Pancreas (tissue), 10 donors: Measurements from ENCODE around the gene AMOTL1. TPM values are rescaled to one million over a fixed set of nuclear protein-coding genes. Genes with fewer than 3 reads are reported as not detected.

Experiments used
- ATAC-seq, 4 donors: fragments of 200-7000 bp; cut with Tn5 transposase; one replicate each; pipeline versions ENCODE4 v1.8.0 to v1.9.1; 2020; ENCODE audit warnings: mild to moderate bottlenecking in 4 of 4, moderate library complexity in 4 of 4
- DNase-seq, 6 donors: peaks; one replicate each; pipeline ENCODE4 v3.0.0-alpha.2; 2020
- FAIRE-seq: peaks from 2 replicates; lab custom pipeline; 2012; peaks lifted over from hg19 to GRCh38; lab: Jason Lieb, UNC
- H3K27ac ChIP-seq, 4 donors: fragments of 200-600 bp; sonication (generic); 1 replicate in 3 of 4; 2 replicates in 1 of 4; pipeline versions ENCODE4 v1.5.0 to v1.8.0; 2020
- H3K27me3 ChIP-seq, 4 donors: fragments of 200-600 bp; one replicate each; pipeline ENCODE4 v1.8.0; 2021
- H3K36me3 ChIP-seq, 3 donors: fragments of 200-600 bp; sonication (generic) in 1 of 3; one replicate each; pipeline versions ENCODE4 v1.5.0 to v1.8.0; 2020 to 2021
- H3K4me1 ChIP-seq, 3 donors: fragments of 200-600 bp; one replicate each; pipeline ENCODE4 v1.8.0; 2021
- H3K4me3 ChIP-seq, 4 donors: fragments of 200-600 bp; sonication (generic) in 2 of 4; one replicate each; pipeline versions ENCODE4 v1.5.0 to v1.8.0; 2020 to 2021
- H3K9me3 ChIP-seq, 4 donors: fragments of 200-600 bp; one replicate each; pipeline ENCODE4 v1.8.0; 2021
- WGBS, 2 donors: extraction: QIAGEN DNeasy Blood & Tissue Kit; methylation state at CpG; one replicate each; pipeline ENCODE4 v1.1.7; 2013; 5-methylcytosine and 5-hydroxymethylcytosine counted together
- intact Hi-C, 3 donors: fragments of 100-400 bp; cut with DNase I; formaldehyde crosslinking; loops; one replicate each; pipeline versions ENCODE4 v1.11.1 to v1.14.2; 2022
- polyA plus RNA-seq, 2 donors: library from polyadenylated mRNA; stranded (reverse); fragments of 200-250 nt; gene quantifications; one replicate each; pipeline ENCODE4 v1.2.3, GENCODE V29; 2013
- total RNA-seq, 6 donors: library from RNA; stranded (reverse); fragmentation: NEBNext Ultra II Directional in 4 of 6; extraction: Animal tissue kit (Norgen Biotek cat#: 25700) in 4 of 6; gene quantifications; one replicate each; pipeline versions ENCODE4 v1.2.1 to v1.2.4, GENCODE V29; 2021 to 2023
- TF ChIP-seq, protein P1 (sequence below), 4 donors: fragments of 200-600 bp; sonication (generic) in 3 of 4; IDR thresholded peaks; one replicate each; pipeline versions ENCODE4 v1.5.0 to v1.8.0; 2021; ENCODE audit warnings: antibody characterized with exemption in 4 of 4
- donor health status: healthy with polysubstance abuse.
- donor health status: DM: no; HTN: no; CAD: no; lungs with moderate emphysema.
- donor health status: DM: no; HTN: no; CAD: no.
- donor health status: control.
- donor health status: control.
- donor health status: Bipolar disorder and iron deficiency.
- donor health status: DM: yes; HTN: yes; CAD: no.
- donor health status: DM: no; HTN: no; CAD: no.
- donor health status: DM: no; HTN: no; CAD: no.
- donor health status: DM: yes; HTN: yes; CAD: no.

AMOTL1 gene
- total and polyA plus RNA-seq, 8 donors: 3.5 to 30.2 (median 18.4) TPM

DNA sequence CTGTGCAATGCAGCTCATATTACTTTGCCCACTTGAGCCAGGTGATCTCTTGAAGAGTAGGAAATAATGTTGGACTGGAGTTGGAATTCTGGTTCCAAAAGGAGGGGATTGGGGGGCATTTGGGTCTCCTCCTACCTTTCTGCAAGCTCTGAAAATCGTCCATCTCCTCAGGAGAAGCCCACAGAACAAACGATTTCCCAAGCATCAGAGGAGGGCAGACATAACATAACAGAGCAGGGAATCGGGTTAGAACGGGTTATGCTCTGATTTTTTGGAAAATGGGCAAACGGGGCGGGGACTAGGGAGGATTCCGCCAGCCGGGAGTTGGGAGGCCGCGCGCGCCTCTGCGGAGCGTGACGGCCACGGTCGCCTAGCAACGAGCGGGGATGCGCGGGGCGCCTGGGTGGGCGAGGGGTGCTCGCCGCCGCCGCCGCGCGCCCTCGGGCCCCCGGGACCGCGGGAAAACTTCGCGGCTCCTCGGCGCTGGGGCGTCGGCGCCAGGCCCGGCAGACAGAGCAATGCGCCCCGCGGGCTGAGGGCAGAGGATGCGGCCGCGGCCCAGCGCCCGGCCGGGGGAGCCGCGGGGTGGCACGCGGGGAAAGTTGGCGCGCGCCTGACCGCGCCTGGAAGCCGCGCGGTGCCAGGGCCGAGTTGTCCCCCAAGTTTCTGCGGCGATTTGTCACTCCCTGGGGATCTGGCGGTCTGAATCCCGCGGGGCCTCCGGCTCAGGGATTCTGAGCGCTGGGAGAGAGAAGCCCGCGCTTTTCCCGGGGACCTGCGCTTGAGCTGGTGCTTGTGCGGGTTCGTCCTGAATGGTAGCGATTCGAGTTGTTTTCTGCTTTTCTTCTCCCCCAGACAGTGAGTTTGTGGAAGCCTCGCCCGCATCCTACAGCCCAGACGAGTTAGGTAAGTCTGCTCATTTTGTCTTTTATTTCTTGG is 27.8 kb upstream of the AMOTL1 start:
- DNase-seq: peak in 4 of 6 donors; percentile 28 to 64 (median 51)
- Histone ChIP-seq H3K4me1 (peaks cover 0 to 3% (median 0%) of the 10 kb centered on the region in 3 donors), H3K27me3 (no peaks in the 10 kb centered on the region), H3K27ac (no peak overlapping the region), H3K9me3 (no peaks in the 10 kb centered on the region), H3K4me3 (peak overlapping the region; percentile 19 to 53 (median 42)), H3K36me3 (no peaks in the 10 kb centered on the region)
- intact Hi-C loops: no loop called here
- 4 to 5% methylated on average over 71 to 82 of the region's 82 CpGs for WGBS, 2 donors
- ATAC-seq: peak; percentile 42 to 58 (median 52)
- TF ChIP-seq, protein P1, sequence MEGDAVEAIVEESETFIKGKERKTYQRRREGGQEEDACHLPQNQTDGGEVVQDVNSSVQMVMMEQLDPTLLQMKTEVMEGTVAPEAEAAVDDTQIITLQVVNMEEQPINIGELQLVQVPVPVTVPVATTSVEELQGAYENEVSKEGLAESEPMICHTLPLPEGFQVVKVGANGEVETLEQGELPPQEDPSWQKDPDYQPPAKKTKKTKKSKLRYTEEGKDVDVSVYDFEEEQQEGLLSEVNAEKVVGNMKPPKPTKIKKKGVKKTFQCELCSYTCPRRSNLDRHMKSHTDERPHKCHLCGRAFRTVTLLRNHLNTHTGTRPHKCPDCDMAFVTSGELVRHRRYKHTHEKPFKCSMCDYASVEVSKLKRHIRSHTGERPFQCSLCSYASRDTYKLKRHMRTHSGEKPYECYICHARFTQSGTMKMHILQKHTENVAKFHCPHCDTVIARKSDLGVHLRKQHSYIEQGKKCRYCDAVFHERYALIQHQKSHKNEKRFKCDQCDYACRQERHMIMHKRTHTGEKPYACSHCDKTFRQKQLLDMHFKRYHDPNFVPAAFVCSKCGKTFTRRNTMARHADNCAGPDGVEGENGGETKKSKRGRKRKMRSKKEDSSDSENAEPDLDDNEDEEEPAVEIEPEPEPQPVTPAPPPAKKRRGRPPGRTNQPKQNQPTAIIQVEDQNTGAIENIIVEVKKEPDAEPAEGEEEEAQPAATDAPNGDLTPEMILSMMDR (IDR thresholded peaks at IDR 0.05): no peak
- FAIRE-seq: no peak

DNA sequence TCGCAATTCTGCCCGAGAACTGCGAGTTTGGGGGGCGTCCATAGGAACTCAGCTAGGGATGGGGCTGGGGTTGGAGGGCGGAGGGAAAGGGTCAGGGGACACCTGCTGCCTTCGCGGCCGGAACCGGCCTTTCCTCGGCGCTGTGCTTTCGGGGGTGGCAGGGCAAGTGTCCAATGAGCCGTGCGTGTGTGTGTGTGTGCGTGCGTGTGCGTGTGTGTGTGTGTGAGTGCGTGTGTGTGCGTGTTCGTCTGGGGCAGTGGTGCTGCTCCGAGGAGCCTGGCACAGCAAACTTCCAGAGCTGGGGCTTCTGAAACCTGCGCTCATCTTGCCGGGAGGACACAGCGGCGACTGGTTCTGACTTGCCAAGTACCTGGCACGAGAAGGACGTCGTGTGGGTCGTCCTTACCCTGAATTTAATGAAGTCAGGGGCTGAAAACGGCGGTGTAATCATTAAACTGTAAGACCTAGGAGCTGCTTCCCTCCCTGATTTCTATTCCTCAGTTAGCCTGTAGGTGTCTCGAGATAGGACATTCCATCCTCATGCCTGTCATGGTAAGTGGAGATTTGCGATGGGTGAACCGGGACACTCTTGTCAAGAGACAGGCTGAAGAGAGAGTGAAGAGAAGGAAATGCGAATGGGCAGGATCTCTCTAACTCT is 27.0 kb upstream of the AMOTL1 start:
- TF ChIP-seq, protein P1 (IDR thresholded peaks at IDR 0.05): peak in 3 of 4 donors; percentile 12 to 44 (median 29)
- 1% methylated on average over 32 to 35 of the region's 35 CpGs for WGBS, 2 donors
- H3K27ac ChIP-seq: no peak overlapping the region
- intact Hi-C loops: no loop called here
- H3K36me3 ChIP-seq: no peaks in the 10 kb centered on the region
- FAIRE-seq: no peak
- peak; percentile 67 to 84 (median 83) for ATAC-seq
- DNase-seq: peak; percentile 24 to 66 (median 39)
- H3K4me1 ChIP-seq: peaks cover 0 to 3% (median 2%) of the 10 kb centered on the region in 3 donors
- peak overlapping the region; percentile 19 to 53 (median 42) for H3K4me3 ChIP-seq
- no peaks in the 10 kb centered on the region for H3K27me3 ChIP-seq
- no peaks in the 10 kb centered on the region for H3K9me3 ChIP-seq

DNA sequence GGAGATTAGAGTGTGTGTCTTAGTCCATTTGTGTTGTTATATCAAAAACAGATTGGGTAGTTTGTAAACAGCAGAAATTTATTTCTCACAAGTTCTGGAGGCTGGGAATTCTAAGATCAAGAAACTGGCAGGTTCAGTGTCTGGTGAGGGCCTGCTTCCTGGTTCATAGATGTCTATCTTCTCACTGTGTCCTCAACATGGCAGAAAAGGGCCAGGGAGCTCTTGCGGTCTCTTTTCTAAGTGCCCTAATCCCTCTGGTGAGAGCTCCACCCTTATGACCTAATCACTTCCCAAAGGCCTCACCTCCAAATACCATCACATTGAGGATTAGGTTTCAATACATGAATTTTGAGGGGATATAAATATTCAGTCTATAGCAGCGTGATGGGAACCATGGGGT is 25.5 kb upstream of the AMOTL1 start:
- Histone ChIP-seq H3K27me3 (no peaks in the 10 kb centered on the region), H3K27ac (no peak overlapping the region), H3K9me3 (no peaks in the 10 kb centered on the region), H3K4me1 (peaks cover under 1 to 11% (median 8%) of the 10 kb centered on the region in 3 donors), H3K4me3 (no peak overlapping the region), H3K36me3 (no peaks in the 10 kb centered on the region)
- intact Hi-C loops: no loop called here
- TF ChIP-seq, protein P1 (IDR thresholded peaks at IDR 0.05): no peak
- FAIRE-seq: no peak
- 94 to 96% methylated on average over 2 of the region's 2 CpGs for WGBS, 2 donors
- ATAC-seq: no peak
- DNase-seq: no peak

DNA sequence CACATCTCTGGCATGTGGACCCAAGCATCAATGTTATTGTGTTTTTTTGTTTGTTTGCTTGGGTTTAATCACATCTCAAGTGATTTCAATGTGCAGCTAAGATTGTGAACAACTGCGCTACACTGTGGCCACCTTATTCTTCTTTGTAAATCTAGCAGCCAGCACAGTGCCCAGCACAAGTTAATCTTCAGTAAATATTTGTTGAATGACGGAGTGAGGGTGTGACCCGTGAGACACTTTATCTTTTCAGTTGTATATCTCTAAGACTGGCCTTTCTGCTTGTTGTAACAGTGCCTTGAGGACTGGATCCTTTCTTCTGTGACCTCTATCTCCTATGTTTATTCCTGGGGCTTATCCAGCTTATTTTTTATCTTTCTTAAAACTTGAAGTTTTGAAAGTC is 21.4 kb upstream of the AMOTL1 start:
- ATAC-seq (peak; percentile 87 to 95 (median 94)), DNase-seq (peak in 1 of 6 donors; percentile 33)

More for the DNA sequence above, 21.4 kb upstream of the AMOTL1 start:
- Histone ChIP-seq H3K9me3 (no peaks in the 10 kb centered on the region), H3K4me3 (no peak overlapping the region), H3K4me1 (peaks cover 9 to 13% (median 11%) of the 10 kb centered on the region in 3 donors), H3K27ac (no peak overlapping the region), H3K36me3 (no peaks in the 10 kb centered on the region), H3K27me3 (no peaks in the 10 kb centered on the region)
- TF ChIP-seq, protein P1 (IDR thresholded peaks at IDR 0.05): no peak
- FAIRE-seq: no peak
- WGBS, 2 donors: 13 to 21% methylated on average over 3 of the region's 3 CpGs
- intact Hi-C loops: no loop called here
